Activated CD4-positive, alpha-beta memory T cell treated with anti-CD3 and anti-CD28 coated beads, Interleukin-2, amount 10 ng/mL, durations not matched to agents 7 days and 5 days (primary cell): ENCODE measurements around the gene CSTF2. TPM values are rescaled to one million over a fixed set of nuclear protein-coding genes. Genes with fewer than 3 reads are reported as not detected.

ENCODE experiments used
- total RNA-seq, 2 experiments: library from RNA; stranded (reverse); gene quantifications; one replicate each; pipeline ENCODE4 v1.2.3, GENCODE V29; 2021

CSTF2 gene
- total RNA-seq, 2 experiments from 2014 or later = 33.3 to 36.3 TPM

Other genes starting within 250 kb of the CSTF2 start
- gene TNMD, start 235.5 kb upstream of the CSTF2 start, total RNA-seq = not detected
- not detected for gene TSPAN6, start 183.6 kb upstream of the CSTF2 start, total RNA-seq
- not detected for gene SRPX2, start 176.2 kb upstream of the CSTF2 start, total RNA-seq
- not detected for gene SYTL4, start 88.3 kb upstream of the CSTF2 start, total RNA-seq
- not detected for gene NOX1, start 54.0 kb downstream of the CSTF2 start, total RNA-seq
- under 1 TPM; 0.15 to 0.35 TPM for gene XKRX, start 108.5 kb downstream of the CSTF2 start, total RNA-seq
- gene ARL13A, start 149.3 kb downstream of the CSTF2 start, total RNA-seq = not detected
- gene TRMT2B, start 231.7 kb downstream of the CSTF2 start, total RNA-seq = 10 to 100 TPM; 21.1 to 24.0 TPM